ENCODE results near the gene CLEC12A.

CLEC12A gene

DNA sequence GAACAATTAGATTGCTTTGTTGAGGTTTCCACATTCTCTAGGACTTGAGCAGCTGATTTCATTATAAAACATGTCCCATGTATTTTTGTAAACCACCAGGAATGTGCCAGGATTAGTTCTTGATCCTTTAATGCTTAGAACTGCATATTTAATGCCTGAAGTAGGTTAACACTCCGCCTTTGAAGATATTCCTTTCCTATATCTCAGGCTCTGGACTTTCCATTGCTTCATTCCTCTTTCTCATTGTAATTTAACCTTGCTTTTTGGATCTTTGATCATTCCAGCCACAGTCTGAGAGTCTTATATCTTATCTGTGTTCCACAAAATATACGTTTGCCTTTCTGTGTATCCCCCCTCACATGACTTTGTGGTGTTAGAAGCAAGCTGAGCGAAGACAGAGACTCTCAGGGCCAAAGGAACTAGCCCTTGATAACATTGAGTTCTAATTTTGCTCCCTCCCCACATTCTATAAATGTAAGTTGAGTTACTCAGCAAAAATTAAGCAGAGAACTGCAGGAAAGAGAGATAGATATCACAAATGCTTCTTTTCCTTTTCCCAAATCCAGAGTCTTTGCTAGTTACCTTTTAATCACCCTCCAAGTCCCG lies 30.1 kb downstream of the CLEC12A start:
- ChIA-PET POLR2A (no interaction called here), CTCF (interaction anchor here (0.6 to 3.8 kb wide), 2 partner anchors 9 to 79 kb away, joined by 5 to 18 read pairs; partner anchors contain the start of gene CLEC12B)
- no peak for TF ChIP-seq L3MBTL2 (conservative IDR thresholded peaks at IDR 0.05)
- no peak for TF ChIP-seq ZNF384 (IDR thresholded peaks at IDR 0.05)
- TF ChIP-seq FOXA1 (IDR thresholded peaks at IDR 0.05), result no peak
- TF ChIP-seq ARNT (IDR thresholded peaks at IDR 0.05), result no peak
- no peak for TF ChIP-seq HDGF (IDR thresholded peaks at IDR 0.05; ENCODE audit: borderline replicate concordance)
- no peak for TF ChIP-seq TARDBP (IDR thresholded peaks at IDR 0.05)
- DNase-seq (ENCODE audit: extremely low spot score), result no peak

DNA sequence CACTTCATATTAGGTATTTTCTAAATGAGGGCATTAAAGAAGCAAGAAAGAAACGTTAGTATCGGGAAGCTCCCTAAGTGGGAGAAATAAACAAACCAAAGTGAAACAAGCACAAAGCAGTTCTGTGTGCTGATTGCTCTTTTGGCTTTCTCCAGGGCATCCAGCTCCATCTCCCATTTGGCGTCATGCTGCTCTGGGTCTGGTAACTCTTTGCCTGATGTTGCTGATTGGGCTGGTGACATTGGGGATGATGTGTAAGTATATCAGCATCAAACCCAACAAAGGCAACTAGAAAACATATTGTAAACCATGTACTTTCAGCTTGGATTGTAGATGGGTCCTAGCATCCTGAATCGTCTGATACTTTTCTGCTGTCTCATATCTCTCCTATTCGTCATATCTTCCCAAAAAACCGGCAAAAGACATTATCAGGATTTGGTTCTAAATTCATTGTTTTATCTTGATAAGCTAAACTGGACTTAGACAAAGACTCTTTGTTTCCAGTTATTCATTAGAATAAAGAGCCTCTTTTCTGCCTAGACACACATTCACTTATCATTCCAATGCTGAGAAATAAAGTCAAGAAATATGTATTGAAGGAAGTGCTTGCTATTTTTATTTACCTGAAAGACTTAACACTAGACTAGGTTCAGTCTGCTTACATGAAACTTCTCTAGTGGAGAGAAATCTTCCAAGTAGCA lies 41.6 kb downstream of the CLEC12A start:
- no peak for DNase-seq (ENCODE audit: extremely low spot score)
- CTCF ChIA-PET, result interaction anchor here (0.5 kb wide), 1 partner anchor 123 kb away, joined by 3 read pairs; no protein-coding TSS in a partner anchor
- POLR2A ChIA-PET, result no interaction called here
- TF ChIP-seq FOXM1 (IDR thresholded peaks at IDR 0.05; ENCODE audit: borderline replicate concordance) (no peak), LEF1 (IDR thresholded peaks at IDR 0.05; ENCODE audit: borderline replicate concordance) (no peak), TARDBP (IDR thresholded peaks at IDR 0.05) (no peak), SUZ12 (IDR thresholded peaks at IDR 0.05) (no peak), FOXK2 (IDR thresholded peaks at IDR 0.05) (no peak), ELF4 (IDR thresholded peaks at IDR 0.05) (no peak), L3MBTL2 (conservative IDR thresholded peaks at IDR 0.05) (no peak), NFRKB (IDR thresholded peaks at IDR 0.05) (no peak), SP1 (IDR thresholded peaks at IDR 0.05) (no peak), ZNF384 (IDR thresholded peaks at IDR 0.05) (no peak), BHLHE40 (IDR thresholded peaks at IDR 0.05; ENCODE audit: borderline replicate concordance) (no peak)

DNA sequence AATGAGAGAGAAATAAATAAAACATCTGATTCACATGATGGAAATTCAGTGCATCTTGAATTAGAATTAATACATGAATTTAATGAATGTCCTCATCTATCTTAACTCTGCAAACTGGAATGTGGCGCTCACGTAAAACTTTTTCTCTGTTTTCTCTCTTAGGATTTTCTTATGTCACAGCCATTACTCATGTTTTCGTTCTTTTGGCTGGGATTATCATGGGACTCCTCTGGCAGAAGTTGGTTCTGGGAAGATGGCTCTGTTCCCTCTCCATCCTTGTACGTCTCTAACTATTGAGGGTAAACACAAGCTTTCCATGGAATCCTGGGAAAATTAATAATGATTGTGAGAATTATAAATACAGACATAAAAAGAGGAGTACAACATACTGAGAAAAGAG lies 44.2 kb downstream of the CLEC12A start:
- TF ChIP-seq FOXA1 (IDR thresholded peaks at IDR 0.05), result no peak
- no peak for TF ChIP-seq ZNF384 (IDR thresholded peaks at IDR 0.05)
- TF ChIP-seq HDGF (IDR thresholded peaks at IDR 0.05; ENCODE audit: borderline replicate concordance), result no peak
- TF ChIP-seq, protein P1, sequence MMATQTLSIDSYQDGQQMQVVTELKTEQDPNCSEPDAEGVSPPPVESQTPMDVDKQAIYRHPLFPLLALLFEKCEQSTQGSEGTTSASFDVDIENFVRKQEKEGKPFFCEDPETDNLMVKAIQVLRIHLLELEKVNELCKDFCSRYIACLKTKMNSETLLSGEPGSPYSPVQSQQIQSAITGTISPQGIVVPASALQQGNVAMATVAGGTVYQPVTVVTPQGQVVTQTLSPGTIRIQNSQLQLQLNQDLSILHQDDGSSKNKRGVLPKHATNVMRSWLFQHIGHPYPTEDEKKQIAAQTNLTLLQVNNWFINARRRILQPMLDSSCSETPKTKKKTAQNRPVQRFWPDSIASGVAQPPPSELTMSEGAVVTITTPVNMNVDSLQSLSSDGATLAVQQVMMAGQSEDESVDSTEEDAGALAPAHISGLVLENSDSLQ (IDR thresholded peaks at IDR 0.05), result no peak
- no peak for TF ChIP-seq NFRKB (IDR thresholded peaks at IDR 0.05)
- no peak for TF ChIP-seq SUZ12 (IDR thresholded peaks at IDR 0.05)
- TF ChIP-seq ELF4 (IDR thresholded peaks at IDR 0.05), result no peak
- TF ChIP-seq LEF1 (IDR thresholded peaks at IDR 0.05; ENCODE audit: borderline replicate concordance), result no peak
- TF ChIP-seq TARDBP (IDR thresholded peaks at IDR 0.05), result no peak
- TF ChIP-seq ARNT (IDR thresholded peaks at IDR 0.05), result no peak
- TF ChIP-seq L3MBTL2 (conservative IDR thresholded peaks at IDR 0.05), result no peak
- no peak for TF ChIP-seq SP1 (IDR thresholded peaks at IDR 0.05)
- no peak for TF ChIP-seq CTBP1 (IDR thresholded peaks at IDR 0.05; ENCODE audit: borderline replicate concordance)
- no peak for TF ChIP-seq BHLHE40 (IDR thresholded peaks at IDR 0.05; ENCODE audit: borderline replicate concordance)
- no peak for TF ChIP-seq FOXM1 (IDR thresholded peaks at IDR 0.05; ENCODE audit: borderline replicate concordance)
- no peak for TF ChIP-seq FOXK2 (IDR thresholded peaks at IDR 0.05)
- no peak for DNase-seq (ENCODE audit: extremely low spot score)
- ChIA-PET POLR2A (no interaction called here), CTCF (no interaction called here)

DNA sequence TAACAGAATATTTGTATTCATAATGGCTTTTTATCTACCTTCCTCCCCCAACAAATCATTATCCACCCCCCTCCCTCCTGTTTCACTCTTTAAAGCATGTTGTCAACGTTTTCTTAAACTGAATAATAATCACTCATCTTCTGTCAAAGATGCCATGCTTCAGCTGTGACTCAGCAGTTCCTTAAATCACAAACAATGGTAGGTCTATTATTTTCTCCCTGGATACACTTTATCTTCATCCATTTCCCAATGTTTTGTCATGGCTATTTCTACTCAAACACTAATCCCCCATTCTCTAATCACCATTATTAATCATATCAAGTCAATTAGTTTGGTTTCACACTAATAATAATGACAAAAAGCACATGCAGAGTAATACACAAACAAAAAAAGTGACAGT lies 45.7 kb downstream of the CLEC12A start:
- no peak for TF ChIP-seq HDGF (IDR thresholded peaks at IDR 0.05; ENCODE audit: borderline replicate concordance)
- TF ChIP-seq L3MBTL2 (conservative IDR thresholded peaks at IDR 0.05), result no peak
- no peak for TF ChIP-seq BHLHE40 (IDR thresholded peaks at IDR 0.05; ENCODE audit: borderline replicate concordance)
- TF ChIP-seq, protein P1 (IDR thresholded peaks at IDR 0.05), result no peak
- TF ChIP-seq LEF1 (IDR thresholded peaks at IDR 0.05; ENCODE audit: borderline replicate concordance), result no peak
- TF ChIP-seq SP1 (IDR thresholded peaks at IDR 0.05), result no peak
- POLR2A ChIA-PET, result no interaction called here
- no peak for DNase-seq (ENCODE audit: extremely low spot score)
- CTCF ChIA-PET, result no interaction called here

DNA sequence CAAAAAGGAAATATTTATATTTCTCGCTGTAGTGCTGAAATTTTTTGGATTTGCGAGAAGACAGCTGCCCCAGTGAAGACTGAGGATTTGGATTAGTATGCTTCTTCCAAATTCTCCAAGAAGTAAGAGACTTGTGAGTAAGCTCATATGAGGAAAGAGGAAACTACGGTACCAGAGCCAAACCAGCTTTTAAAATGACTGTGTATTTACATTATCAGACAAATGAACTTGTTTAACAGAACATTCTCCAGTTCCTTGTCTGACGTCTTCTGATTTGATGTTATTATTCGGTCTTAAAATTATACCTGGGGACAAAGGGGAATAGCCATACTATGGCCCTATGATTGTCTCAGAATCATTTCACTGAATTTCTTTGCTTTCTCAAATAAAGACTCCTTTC lies 47.2 kb downstream of the CLEC12A start:
- no peak for TF ChIP-seq HDGF (IDR thresholded peaks at IDR 0.05; ENCODE audit: borderline replicate concordance)
- TF ChIP-seq ELF4 (IDR thresholded peaks at IDR 0.05), result no peak
- TF ChIP-seq LEF1 (IDR thresholded peaks at IDR 0.05; ENCODE audit: borderline replicate concordance), result no peak
- no peak for TF ChIP-seq FOXA1 (IDR thresholded peaks at IDR 0.05)
- TF ChIP-seq L3MBTL2 (conservative IDR thresholded peaks at IDR 0.05), result no peak
- TF ChIP-seq NFRKB (IDR thresholded peaks at IDR 0.05), result no peak
- no peak for TF ChIP-seq ZNF384 (IDR thresholded peaks at IDR 0.05)
- no peak for TF ChIP-seq TARDBP (IDR thresholded peaks at IDR 0.05)
- TF ChIP-seq, protein P1 (IDR thresholded peaks at IDR 0.05), result no peak
- TF ChIP-seq ARNT (IDR thresholded peaks at IDR 0.05), result no peak
- TF ChIP-seq SP1 (IDR thresholded peaks at IDR 0.05), result no peak
- no peak for TF ChIP-seq FOXM1 (IDR thresholded peaks at IDR 0.05; ENCODE audit: borderline replicate concordance)
- TF ChIP-seq SUZ12 (IDR thresholded peaks at IDR 0.05), result no peak
- no peak for TF ChIP-seq CTBP1 (IDR thresholded peaks at IDR 0.05; ENCODE audit: borderline replicate concordance)
- no peak for TF ChIP-seq FOXK2 (IDR thresholded peaks at IDR 0.05)
- no peak for TF ChIP-seq BHLHE40 (IDR thresholded peaks at IDR 0.05; ENCODE audit: borderline replicate concordance)
- no peak for DNase-seq (ENCODE audit: extremely low spot score)
- CTCF ChIA-PET, result no interaction called here
- POLR2A ChIA-PET, result no interaction called here

DNA sequence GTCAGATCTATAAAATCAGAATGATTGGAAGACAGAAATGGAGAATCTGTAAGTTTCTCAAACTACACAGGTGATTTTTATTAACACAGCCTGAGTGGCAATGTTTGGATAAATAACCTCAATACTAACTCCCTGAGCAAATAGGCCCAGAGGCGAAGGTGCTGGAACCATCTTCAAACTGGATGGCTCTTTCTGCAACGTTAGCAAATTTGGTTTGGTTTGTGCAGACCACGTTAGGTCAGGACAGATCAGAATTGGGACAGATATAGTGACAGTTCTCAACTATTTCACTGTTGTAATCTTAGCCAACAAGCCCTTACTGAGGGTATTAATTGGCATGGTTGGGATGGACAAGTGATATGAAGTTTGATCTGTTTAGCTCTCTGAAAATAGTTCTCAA lies 50.1 kb downstream of the CLEC12A start:
- CTCF ChIA-PET, result no interaction called here

More for the DNA sequence above, 50.1 kb downstream of the CLEC12A start:
- no peak for TF ChIP-seq FOXA1 (IDR thresholded peaks at IDR 0.05)
- TF ChIP-seq SP1 (IDR thresholded peaks at IDR 0.05), result no peak
- no peak for TF ChIP-seq BHLHE40 (IDR thresholded peaks at IDR 0.05; ENCODE audit: borderline replicate concordance)
- TF ChIP-seq L3MBTL2 (conservative IDR thresholded peaks at IDR 0.05), result no peak
- no peak for TF ChIP-seq FOXM1 (IDR thresholded peaks at IDR 0.05; ENCODE audit: borderline replicate concordance)
- TF ChIP-seq TARDBP (IDR thresholded peaks at IDR 0.05), result no peak
- no peak for TF ChIP-seq ELF4 (IDR thresholded peaks at IDR 0.05)
- TF ChIP-seq HDGF (IDR thresholded peaks at IDR 0.05; ENCODE audit: borderline replicate concordance), result no peak
- TF ChIP-seq CTBP1 (IDR thresholded peaks at IDR 0.05; ENCODE audit: borderline replicate concordance), result no peak
- TF ChIP-seq FOXK2 (IDR thresholded peaks at IDR 0.05), result no peak
- TF ChIP-seq LEF1 (IDR thresholded peaks at IDR 0.05; ENCODE audit: borderline replicate concordance), result no peak
- no peak for TF ChIP-seq NFRKB (IDR thresholded peaks at IDR 0.05)
- DNase-seq (ENCODE audit: extremely low spot score), result no peak
- POLR2A ChIA-PET, result no interaction called here

All from HEK293T (cell line).